ENCODE data around the gene VWA2. TPM values are rescaled to one million over a fixed set of nuclear protein-coding genes. Genes with fewer than 3 reads are reported as not detected.

VWA2 gene
- total RNA-seq, 4 donors from 2014 or later = 0.64 to 3.3 TPM; not detected in 2

DNA sequence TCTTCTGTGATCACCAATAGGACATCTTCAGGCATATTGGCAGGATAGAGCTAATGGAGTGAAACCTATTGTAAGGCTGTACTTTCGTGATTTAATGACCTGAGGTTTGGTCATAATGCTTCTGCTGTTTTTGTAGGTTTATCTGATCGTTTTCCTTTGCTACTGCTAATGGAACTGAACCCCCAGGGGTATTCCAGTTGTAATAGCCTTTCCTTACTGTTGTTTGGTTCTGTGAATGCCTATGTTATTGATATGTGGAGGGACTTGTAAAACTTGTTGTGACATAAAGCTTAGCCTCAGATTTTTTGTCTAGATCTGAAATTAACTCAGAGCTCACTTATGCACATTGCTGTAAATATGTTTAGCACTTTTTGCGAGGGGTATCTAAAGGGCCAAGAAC, 10.9 kb upstream of the VWA2 start:
- Histone ChIP-seq H3K4me1 (no peaks in the 10 kb centered on the region), H3K4me3 (no peak overlapping the region), H3K27me3 (peaks cover 76% of the 10 kb centered on the region), H3K36me3 (no peaks in the 10 kb centered on the region), H3K9me3 (no peaks in the 10 kb centered on the region), H3K27ac (no peak overlapping the region)
- TF ChIP-seq EP300 (IDR thresholded peaks at IDR 0.05; ENCODE audit: low read depth) (no peak), POLR2AphosphoS5 (IDR thresholded peaks at IDR 0.05) (no peak), POLR2A (IDR thresholded peaks at IDR 0.05) (no peak)
- TF ChIP-seq, protein P1, sequence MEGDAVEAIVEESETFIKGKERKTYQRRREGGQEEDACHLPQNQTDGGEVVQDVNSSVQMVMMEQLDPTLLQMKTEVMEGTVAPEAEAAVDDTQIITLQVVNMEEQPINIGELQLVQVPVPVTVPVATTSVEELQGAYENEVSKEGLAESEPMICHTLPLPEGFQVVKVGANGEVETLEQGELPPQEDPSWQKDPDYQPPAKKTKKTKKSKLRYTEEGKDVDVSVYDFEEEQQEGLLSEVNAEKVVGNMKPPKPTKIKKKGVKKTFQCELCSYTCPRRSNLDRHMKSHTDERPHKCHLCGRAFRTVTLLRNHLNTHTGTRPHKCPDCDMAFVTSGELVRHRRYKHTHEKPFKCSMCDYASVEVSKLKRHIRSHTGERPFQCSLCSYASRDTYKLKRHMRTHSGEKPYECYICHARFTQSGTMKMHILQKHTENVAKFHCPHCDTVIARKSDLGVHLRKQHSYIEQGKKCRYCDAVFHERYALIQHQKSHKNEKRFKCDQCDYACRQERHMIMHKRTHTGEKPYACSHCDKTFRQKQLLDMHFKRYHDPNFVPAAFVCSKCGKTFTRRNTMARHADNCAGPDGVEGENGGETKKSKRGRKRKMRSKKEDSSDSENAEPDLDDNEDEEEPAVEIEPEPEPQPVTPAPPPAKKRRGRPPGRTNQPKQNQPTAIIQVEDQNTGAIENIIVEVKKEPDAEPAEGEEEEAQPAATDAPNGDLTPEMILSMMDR (IDR thresholded peaks at IDR 0.05) = no peak
- in situ Hi-C loops (cut with MboI; ENCODE audit: low pct_ligation_motif_present in 1 of 4, low pct_unique_long_range_greater_than_20kb in 1 of 4, low sequenced_read_pairs in 3 of 4) (no loop called here), intact Hi-C loops (cut with DNase I; ENCODE audit: low total_unique reads) (no loop called here)
- WGBS, 2 donors (ENCODE audit: low coverage in 1 of 2) = 61 to 62% methylated on average over 2 to 3 of the region's 3 CpGs
- no peak for DNase-seq

DNA sequence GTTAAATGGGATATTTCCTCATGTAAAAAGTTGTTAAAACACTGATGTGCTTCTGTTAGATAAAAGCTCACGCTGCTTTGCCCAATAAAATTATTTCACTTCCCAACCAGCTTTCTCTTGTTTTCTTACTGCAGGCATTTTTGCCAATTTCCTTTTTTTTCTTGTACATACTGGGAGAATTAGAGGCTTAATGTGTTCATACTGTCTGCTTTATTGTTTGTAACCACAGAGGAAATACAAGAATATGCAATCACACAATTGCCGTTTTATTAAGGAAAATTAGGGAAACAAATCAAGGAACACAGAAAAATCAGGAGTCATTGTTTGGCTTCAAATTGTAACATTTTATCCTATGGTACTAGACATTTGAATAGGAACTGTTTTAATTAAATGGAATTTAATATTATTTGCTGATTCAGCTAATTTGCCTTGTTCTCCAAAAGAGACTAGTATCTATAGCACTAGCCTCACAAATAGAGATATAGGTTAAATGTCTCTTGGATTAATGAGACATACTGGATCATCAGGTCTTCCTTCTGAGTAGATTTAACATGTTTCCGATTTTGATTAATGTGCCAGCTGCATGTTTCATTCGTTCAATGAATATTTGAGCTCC, 6.4 kb upstream of the VWA2 start:
- H3K9me3 ChIP-seq = no peaks in the 10 kb centered on the region
- 69 to 72% methylated on average over 4 of the region's 4 CpGs for WGBS, 2 donors (ENCODE audit: low coverage in 1 of 2)
- peaks cover 87% of the 10 kb centered on the region for H3K27me3 ChIP-seq
- intact Hi-C loops (cut with DNase I; ENCODE audit: low total_unique reads) (no loop called here), in situ Hi-C loops (cut with MboI; ENCODE audit: low pct_ligation_motif_present in 1 of 4, low pct_unique_long_range_greater_than_20kb in 1 of 4, low sequenced_read_pairs in 3 of 4) (no loop called here)
- H3K4me1 ChIP-seq = no peaks in the 10 kb centered on the region
- H3K4me3 ChIP-seq = no peak overlapping the region
- no peak overlapping the region for H3K27ac ChIP-seq
- no peak for TF ChIP-seq EP300 (IDR thresholded peaks at IDR 0.05; ENCODE audit: low read depth)
- no peak for TF ChIP-seq POLR2A (IDR thresholded peaks at IDR 0.05)
- no peak for TF ChIP-seq POLR2AphosphoS5 (IDR thresholded peaks at IDR 0.05)
- TF ChIP-seq, protein P1 (IDR thresholded peaks at IDR 0.05) = no peak
- H3K36me3 ChIP-seq = no peaks in the 10 kb centered on the region
- DNase-seq = no peak

DNA sequence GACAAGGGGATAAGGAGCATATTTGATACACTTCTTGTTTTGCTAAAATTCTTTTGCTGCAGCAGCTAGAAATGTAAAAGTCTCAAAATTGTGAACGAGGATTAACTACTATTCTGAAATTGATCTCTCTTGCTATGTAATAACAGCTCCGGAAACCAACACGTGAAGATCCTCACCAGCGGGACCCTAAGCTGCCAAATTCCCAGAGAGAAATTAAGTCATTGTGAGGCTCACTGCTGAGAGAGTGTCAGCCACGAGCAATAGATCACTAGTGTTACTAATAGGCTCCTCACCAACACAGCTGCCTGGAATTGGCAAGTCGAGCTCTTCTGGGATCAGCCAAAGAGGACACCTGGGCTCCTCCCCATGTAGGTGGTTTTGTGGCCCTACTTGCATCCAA, 5.6 kb upstream of the VWA2 start:
- H3K9me3 ChIP-seq = no peaks in the 10 kb centered on the region
- in situ Hi-C loops (cut with MboI; ENCODE audit: low pct_ligation_motif_present in 1 of 4, low pct_unique_long_range_greater_than_20kb in 1 of 4, low sequenced_read_pairs in 3 of 4) (no loop called here), intact Hi-C loops (cut with DNase I; ENCODE audit: low total_unique reads) (no loop called here)
- H3K27me3 ChIP-seq = peaks cover 88% of the 10 kb centered on the region
- no peak overlapping the region for H3K27ac ChIP-seq
- no peak for TF ChIP-seq EP300 (IDR thresholded peaks at IDR 0.05; ENCODE audit: low read depth)
- TF ChIP-seq, protein P1 (IDR thresholded peaks at IDR 0.05) = no peak
- no peak for TF ChIP-seq POLR2A (IDR thresholded peaks at IDR 0.05)
- no peak for TF ChIP-seq POLR2AphosphoS5 (IDR thresholded peaks at IDR 0.05)
- H3K36me3 ChIP-seq = no peaks in the 10 kb centered on the region
- 73 to 88% methylated on average over 1 to 6 of the region's 6 CpGs for WGBS, 2 donors (ENCODE audit: low coverage in 1 of 2)
- H3K4me1 ChIP-seq = peaks cover 0 to under 1% (median 0%) of the 10 kb centered on the region in 4 donors
- H3K4me3 ChIP-seq = no peak overlapping the region
- no peak for DNase-seq

DNA sequence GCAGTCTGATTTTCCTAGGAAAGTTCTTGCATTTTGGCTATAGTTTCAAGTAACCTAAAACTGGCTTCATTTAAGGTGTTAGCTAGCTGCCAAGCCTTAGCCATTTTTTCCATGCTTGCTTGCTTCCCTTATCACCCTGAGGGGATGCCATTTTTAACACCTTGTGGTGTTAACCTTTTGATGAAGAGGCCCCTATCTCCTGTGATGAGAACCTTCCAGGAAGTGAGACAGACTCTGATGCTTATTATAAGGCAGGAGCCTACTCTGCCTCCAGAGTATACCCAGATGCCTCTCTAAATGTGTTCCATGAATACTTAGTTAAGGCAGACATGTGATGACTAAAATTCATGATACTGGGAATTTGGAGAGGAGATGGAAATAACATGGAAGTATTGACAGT, 4.9 kb upstream of the VWA2 start:
- Histone ChIP-seq H3K27ac (no peak overlapping the region), H3K4me1 (peaks cover 0 to 7% (median 5%) of the 10 kb centered on the region in 4 donors), H3K9me3 (no peaks in the 10 kb centered on the region), H3K4me3 (no peak overlapping the region), H3K36me3 (no peaks in the 10 kb centered on the region), H3K27me3 (peaks cover 91% of the 10 kb centered on the region)
- intact Hi-C loops (cut with DNase I; ENCODE audit: low total_unique reads) (no loop called here), in situ Hi-C loops (cut with MboI; ENCODE audit: low pct_ligation_motif_present in 1 of 4, low pct_unique_long_range_greater_than_20kb in 1 of 4, low sequenced_read_pairs in 3 of 4) (no loop called here)
- TF ChIP-seq POLR2A (IDR thresholded peaks at IDR 0.05) = no peak
- TF ChIP-seq, protein P1 (IDR thresholded peaks at IDR 0.05) = no peak
- no peak for DNase-seq

Data from transverse colon (tissue), 4 donors.